ENCODE data around the gene H19.

- TF ChIP-seq PRDM2 (tag by site-specific recombination; IDR thresholded peaks at IDR 0.05; ENCODE audit: borderline replicate concordance) = no peak
- no peak for TF ChIP-seq ZNF274 (IDR thresholded peaks at IDR 0.05; ENCODE audit: low read length)
- no peak for TF ChIP-seq ZNF274 (tag by site-specific recombination; IDR thresholded peaks at IDR 0.05; ENCODE audit: borderline replicate concordance)
- no peak for TF ChIP-seq ATF2 (tag by site-specific recombination; IDR thresholded peaks at IDR 0.05; ENCODE audit: low read depth)
- TF ChIP-seq ZNF660 (tag by site-specific recombination; IDR thresholded peaks at IDR 0.05) = no peak
- TF ChIP-seq CTCF (tag by site-specific recombination; IDR thresholded peaks at IDR 0.05) = no peak
- TF ChIP-seq ZNF514 (tag by site-specific recombination; IDR thresholded peaks at IDR 0.05) = no peak
- no peak for TF ChIP-seq ZNF488 (tag by site-specific recombination; IDR thresholded peaks at IDR 0.05)
- no peak for TF ChIP-seq KLF16 (tag by site-specific recombination; IDR thresholded peaks at IDR 0.05)
- TF ChIP-seq GLI4 (tag by site-specific recombination; IDR thresholded peaks at IDR 0.05) = no peak
- no peak for TF ChIP-seq ZNF626 (tag by site-specific recombination; IDR thresholded peaks at IDR 0.05)
- no peak for TF ChIP-seq ZNF138 (tag by site-specific recombination; IDR thresholded peaks at IDR 0.05; ENCODE audit: borderline replicate concordance)
Measured at GRCh38 chr11:2012440-2012839, 14.8 kb upstream of the H19 start.
